WI38 (cell line): ENCODE results near the gene MSANTD1.

ENCODE experiments used
- H3K4me3 ChIP-seq: 2 replicates; pipeline ENCODE4 v1.5.1; 2011; ENCODE audit warnings: low read depth, mild to moderate bottlenecking, control low read depth, low read length
- TF ChIP-seq, protein P1 (sequence below): IDR thresholded peaks from 2 replicates; pipeline ENCODE4 v1.5.1; 2012; ENCODE audit warnings: low read depth, mild to moderate bottlenecking, control low read depth, low read length

The MSANTD1 gene

DNA sequence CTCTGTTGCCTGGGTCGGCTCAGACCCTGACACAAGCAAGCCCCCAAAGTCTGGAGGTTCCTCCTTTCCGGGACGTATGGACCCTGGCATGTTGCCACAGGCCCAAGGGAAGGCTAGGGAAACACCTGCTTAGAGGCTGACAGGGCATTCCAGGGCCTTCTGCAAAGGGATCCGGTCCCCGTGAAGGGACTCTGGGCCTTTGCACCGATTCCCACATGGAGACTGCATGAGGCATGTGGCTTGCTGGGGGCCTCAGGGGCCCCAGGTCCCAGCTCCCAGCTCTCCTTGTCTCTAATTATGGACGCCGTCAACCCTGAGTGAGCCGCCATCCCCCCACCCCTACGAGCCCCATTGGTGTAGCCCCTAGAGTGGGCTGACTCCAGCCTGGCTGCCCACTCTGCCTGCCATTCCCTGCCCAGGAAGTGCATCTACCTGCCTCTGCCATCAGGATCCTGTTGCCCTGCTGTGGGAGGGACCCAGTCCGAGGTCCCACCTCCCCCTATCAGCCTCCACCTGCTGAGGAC, 39.7 kb downstream of the MSANTD1 start:
- TF ChIP-seq, protein P1, sequence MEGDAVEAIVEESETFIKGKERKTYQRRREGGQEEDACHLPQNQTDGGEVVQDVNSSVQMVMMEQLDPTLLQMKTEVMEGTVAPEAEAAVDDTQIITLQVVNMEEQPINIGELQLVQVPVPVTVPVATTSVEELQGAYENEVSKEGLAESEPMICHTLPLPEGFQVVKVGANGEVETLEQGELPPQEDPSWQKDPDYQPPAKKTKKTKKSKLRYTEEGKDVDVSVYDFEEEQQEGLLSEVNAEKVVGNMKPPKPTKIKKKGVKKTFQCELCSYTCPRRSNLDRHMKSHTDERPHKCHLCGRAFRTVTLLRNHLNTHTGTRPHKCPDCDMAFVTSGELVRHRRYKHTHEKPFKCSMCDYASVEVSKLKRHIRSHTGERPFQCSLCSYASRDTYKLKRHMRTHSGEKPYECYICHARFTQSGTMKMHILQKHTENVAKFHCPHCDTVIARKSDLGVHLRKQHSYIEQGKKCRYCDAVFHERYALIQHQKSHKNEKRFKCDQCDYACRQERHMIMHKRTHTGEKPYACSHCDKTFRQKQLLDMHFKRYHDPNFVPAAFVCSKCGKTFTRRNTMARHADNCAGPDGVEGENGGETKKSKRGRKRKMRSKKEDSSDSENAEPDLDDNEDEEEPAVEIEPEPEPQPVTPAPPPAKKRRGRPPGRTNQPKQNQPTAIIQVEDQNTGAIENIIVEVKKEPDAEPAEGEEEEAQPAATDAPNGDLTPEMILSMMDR, result no peak

GRCh38 chr4:3290476-3290875, 41.5 kb downstream of the MSANTD1 start:
- TF ChIP-seq, protein P1, result no peak
- no peak overlapping the region for H3K4me3 ChIP-seq

More for the DNA sequence above, 39.7 kb downstream of the MSANTD1 start:
- H3K4me3 ChIP-seq, result no peak overlapping the region

DNA sequence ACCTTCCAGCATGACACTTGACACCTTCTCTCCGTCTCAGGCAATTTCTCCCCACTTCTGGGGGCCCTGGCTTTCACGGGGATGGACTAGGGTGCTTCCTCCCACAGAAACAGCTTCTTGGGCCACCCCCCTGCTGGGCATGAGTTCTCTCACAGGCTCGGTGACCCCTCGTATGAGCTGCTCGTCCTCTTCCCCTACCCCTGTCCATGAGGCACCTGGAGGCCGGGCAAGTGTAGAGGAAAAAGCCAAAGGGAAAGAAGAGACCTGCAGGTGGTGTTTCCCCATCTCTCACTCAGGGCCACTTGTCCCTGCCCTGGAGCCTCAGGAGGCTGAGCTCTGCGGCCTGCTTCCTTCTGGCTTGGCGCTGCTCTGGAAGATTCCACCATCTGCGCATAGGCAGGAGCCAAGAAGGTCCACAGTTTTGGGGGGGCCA, 41.9 kb downstream of the MSANTD1 start:
- TF ChIP-seq, protein P1, result no peak
- no peak overlapping the region for H3K4me3 ChIP-seq

DNA sequence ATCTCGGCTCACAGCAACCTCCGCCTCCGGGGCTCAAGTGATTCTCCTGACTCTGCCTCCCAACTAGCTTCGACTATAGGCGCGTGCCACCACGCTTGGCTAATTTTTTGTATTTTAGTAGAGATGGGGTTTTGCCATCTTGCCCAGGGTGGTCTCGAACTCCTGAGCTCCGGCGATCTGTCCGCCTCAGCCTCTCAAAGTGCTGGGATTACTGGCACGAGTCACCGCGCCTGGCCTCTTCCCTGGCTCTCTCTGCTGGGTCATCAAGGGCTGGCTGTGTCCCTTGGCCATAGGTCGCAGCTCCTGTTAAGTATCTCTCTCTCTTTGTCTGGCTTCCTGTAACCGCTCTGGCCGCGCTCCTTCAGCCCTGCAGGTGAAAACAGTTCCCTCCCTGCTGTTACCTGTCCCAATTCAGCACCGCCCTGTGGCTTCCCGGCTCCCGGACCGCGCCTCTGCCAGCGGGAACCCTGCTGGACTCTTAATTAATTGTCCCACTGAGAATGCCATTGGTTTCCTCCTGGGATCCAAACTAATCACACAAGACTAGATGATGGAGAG, 42.5 kb downstream of the MSANTD1 start:
- peak overlapping the region; percentile 81 for H3K4me3 ChIP-seq

DNA sequence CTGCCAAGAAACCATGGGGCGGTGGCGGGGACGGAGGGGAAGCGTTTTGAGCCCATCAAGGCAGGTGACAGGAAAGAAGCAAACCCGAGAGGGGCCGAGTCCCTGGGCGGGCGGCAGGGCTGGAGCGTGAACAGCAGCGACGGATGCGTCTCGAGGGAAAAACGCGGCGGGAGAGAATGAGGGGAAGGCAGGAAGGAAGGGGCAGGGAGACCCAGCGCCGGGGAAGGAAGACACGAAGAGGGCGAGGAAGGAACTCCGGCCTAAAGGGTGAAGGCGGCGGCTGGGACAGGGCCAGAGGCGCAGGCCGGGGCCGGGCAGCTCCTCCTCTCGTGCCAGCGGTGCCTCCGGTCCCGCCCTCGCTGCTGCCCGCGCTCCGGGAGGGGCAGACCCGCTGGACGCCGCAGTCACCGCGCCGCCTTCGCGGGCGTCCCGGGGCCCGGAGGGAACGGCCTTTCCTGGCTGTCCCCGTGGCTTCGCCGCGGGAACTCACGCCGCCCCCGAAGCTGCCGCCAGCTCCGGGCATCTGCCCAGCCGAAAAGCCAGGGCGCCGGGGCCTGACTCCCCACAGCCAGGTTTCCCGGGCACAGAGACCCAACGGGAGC, 43.1 kb downstream of the MSANTD1 start:
- TF ChIP-seq, protein P1, result no peak

More for the DNA sequence above, 42.5 kb downstream of the MSANTD1 start:
- TF ChIP-seq, protein P1, result no peak

GRCh38 chr4:3292571-3293400, 43.8 kb downstream of the MSANTD1 start, which contains the start of gene RGS12:
Gene RGS12 (plus strand): TSS chr4:3293021. CDS start chr4:3316171, 23,150 bp downstream.
- TF ChIP-seq, protein P1, result no peak
- H3K4me3 ChIP-seq, result peak within 1 kb of the TSS; percentile 84

More for the DNA sequence above, 43.1 kb downstream of the MSANTD1 start:
- peak overlapping the region; percentile 81 for H3K4me3 ChIP-seq
